HCT116 (cell line): ENCODE results near the gene PTPRO. TPM values are rescaled to one million over a fixed set of nuclear protein-coding genes. Genes with fewer than 3 reads are reported as not detected.

Experiments
- ATAC-seq: fragments of 200-7000 bp; cut with Tn5 transposase; 2 replicates; pipeline ENCODE4 v1.9.1; 2020; ENCODE audit warnings: mild to moderate bottlenecking, moderate library complexity
- BruUV-seq: library from RNA; stranded (reverse); fragments of 400-500 nt; replicated peaks from 2 replicates; lab custom pipeline; 2021; lab: Mats Ljungman, UMichigan
- CTCF ChIA-PET: fragments of 300-600 bp; sonication (Branson Sonifier 250); formaldehyde crosslinking; loops from one replicate; lab custom pipeline; 2021; ENCODE audit warnings: antibody characterized with exemption; lab: Charles Lee
- POLR2A ChIA-PET: fragments of 300-600, 350-600 bp; sonication (Branson Sonifier 250); formaldehyde crosslinking; loops from one replicate; lab custom pipeline; 2021; ENCODE audit warnings: antibody characterized with exemption; lab: Charles Lee
- RAD21 ChIA-PET, 2 experiments: fragments of 300-600 bp; sonication (Branson Sonifier 250); formaldehyde crosslinking; loops; one replicate each; lab custom pipeline; 2023; ENCODE audit warnings: low total read pairs in 2 of 2; ENCODE audit not compliant: uncharacterized antibody in 2 of 2, unreplicated experiment in 2 of 2, low non-redundant PET in 1 of 2; lab: Charles Lee
- DNase-seq: peaks from one replicate; pipeline ENCODE4 v3.0.0-alpha.2; 2010; ENCODE audit warnings: low read depth, low spot score
- H2AFZ ChIP-seq: fragments of 200-600 bp; shearing (Covaris generic), sonication (generic); 2 replicates; pipeline ENCODE4 v1.6.1; 2017; ENCODE audit warnings: low read depth, mixed run types, mixed read lengths, antibody characterized with exemption, low read length; ENCODE audit not compliant: poor library complexity, severe bottlenecking
- H3K27ac ChIP-seq: 2 replicates; pipeline ENCODE4 v1.5.1; 2012; ENCODE audit warnings: low read depth, low read length
- H3K27me3 ChIP-seq: fragments of 200-600 bp; sonication (generic); 2 replicates; pipeline ENCODE4 v1.6.1; 2016; ENCODE audit warnings: mixed run types, low read length, mixed read lengths; ENCODE audit not compliant: insufficient read depth
- H3K36me3 ChIP-seq, 2 experiments: fragments of 200-500 bp in 1 of 2; fragments of 200-600 bp in 1 of 2; sonication (Bioruptor generic) in 1 of 2; sonication (generic) in 1 of 2; 2 replicates each; pipeline versions ENCODE4 v1.5.1 to v1.6.1; 2014 to 2016; ENCODE audit warnings: low read length in 2 of 2, inconsistent platforms in 1 of 2, mixed read lengths in 1 of 2, mixed run types in 1 of 2; ENCODE audit not compliant: insufficient read depth in 2 of 2, control insufficient read depth in 1 of 2
- H3K4me1 ChIP-seq, 2 experiments: fragments of 200-600 bp in 1 of 2; sonication (generic) in 1 of 2; 2 replicates each; pipeline versions ENCODE4 v1.5.1 to v1.6.1; 2012 to 2017; ENCODE audit warnings: low read length in 2 of 2, inconsistent platforms in 1 of 2, mild to moderate bottlenecking in 1 of 2, mixed read lengths in 1 of 2, mixed run types in 1 of 2, moderate library complexity in 1 of 2; ENCODE audit not compliant: insufficient read depth in 2 of 2, control insufficient read depth in 1 of 2
- H3K4me2 ChIP-seq: fragments of 200-600 bp; sonication (generic); 2 replicates; pipeline ENCODE4 v1.6.1; 2017; ENCODE audit warnings: mixed run types, low read length, mixed read lengths
- H3K4me3 ChIP-seq, 2 experiments: fragments of 200-600 bp in 1 of 2; sonication (generic) in 1 of 2; replicated peaks in 1 of 2; 2 replicates each; pipeline ENCODE4 v1.5.1; 2011 to 2016; ENCODE audit warnings: low read length in 2 of 2, control low read depth in 1 of 2, low read depth in 1 of 2, mild to moderate bottlenecking in 1 of 2, mixed read lengths in 1 of 2, mixed run types in 1 of 2
- H3K79me2 ChIP-seq: fragments of 200-600 bp; sonication (generic); 2 replicates; pipeline ENCODE4 v1.6.1; 2017; ENCODE audit warnings: mild to moderate bottlenecking, mixed run types, low read length, moderate library complexity, mixed read lengths; ENCODE audit not compliant: insufficient read depth
- H3K9ac ChIP-seq: fragments of 200-600 bp; sonication (generic); 2 replicates; pipeline ENCODE4 v1.6.1; 2016; ENCODE audit warnings: low read length, mixed read lengths
- H3K9me2 ChIP-seq: fragments of 200-600 bp; sonication (generic), shearing (Covaris generic); 2 replicates; pipeline ENCODE4 v1.6.1; 2017; ENCODE audit warnings: mixed run types, mild to moderate bottlenecking, moderate library complexity; ENCODE audit not compliant: insufficient read depth
- H3K9me3 ChIP-seq, 2 experiments: fragments of 200-500 bp in 1 of 2; fragments of 200-600 bp in 1 of 2; sonication (Bioruptor generic) in 1 of 2; sonication (generic) in 1 of 2; 2 replicates each; pipeline ENCODE4 v1.6.1; 2014 to 2017; ENCODE audit warnings: low read length in 2 of 2, mixed read lengths in 2 of 2, inconsistent platforms in 1 of 2, low read depth in 1 of 2, mild to moderate bottlenecking in 1 of 2, mixed run types in 1 of 2, moderate library complexity in 1 of 2; ENCODE audit not compliant: control insufficient read depth in 1 of 2, insufficient read depth in 1 of 2
- H4K20me1 ChIP-seq: fragments of 200-600 bp; sonication (generic), shearing (Covaris generic); 2 replicates; pipeline ENCODE4 v1.6.1; 2017; ENCODE audit warnings: mixed run types, mild to moderate bottlenecking, moderate library complexity; ENCODE audit not compliant: insufficient read depth
- ATF3 ChIP-seq: IDR thresholded peaks from 2 replicates; pipeline ENCODE4 v1.6.1; 2012
- CBX3 ChIP-seq: IDR thresholded peaks from 2 replicates; pipeline ENCODE4 v1.6.1; 2012; ENCODE audit warnings: low read depth
- EZH2phosphoT487 ChIP-seq: fragments of 200-600 bp; IDR thresholded peaks from 2 replicates; pipeline ENCODE4 v1.6.1; 2018; ENCODE audit warnings: antibody characterized with exemption, borderline replicate concordance
- JUND ChIP-seq: IDR thresholded peaks from 2 replicates; pipeline ENCODE4 v1.6.1; 2012
- MAX ChIP-seq: IDR thresholded peaks from 2 replicates; pipeline ENCODE4 v1.6.1; 2012
- POLR2AphosphoS5 ChIP-seq: IDR thresholded peaks from 2 replicates; pipeline ENCODE4 v1.6.1; 2011; ENCODE audit warnings: mild to moderate bottlenecking, low read depth, low read length, moderate library complexity
- SIN3A ChIP-seq: IDR thresholded peaks from 2 replicates; pipeline ENCODE4 v1.6.1; 2012; ENCODE audit warnings: low read depth
- SP1 ChIP-seq: IDR thresholded peaks from 2 replicates; pipeline ENCODE4 v1.6.1; 2012; ENCODE audit warnings: low read depth
- TCF7L2 ChIP-seq: IDR thresholded peaks from 2 replicates; pipeline ENCODE4 v1.7.0; 2011; ENCODE audit warnings: borderline replicate concordance, inconsistent platforms; ENCODE audit not compliant: insufficient read depth, insufficient read length; ENCODE audit errors: extremely low read depth
- YY1 ChIP-seq: IDR thresholded peaks from 2 replicates; pipeline ENCODE4 v1.6.1; 2011; ENCODE audit warnings: low read length, low read depth, moderate library complexity, mild to moderate bottlenecking; ENCODE audit not compliant: insufficient replicate concordance; ENCODE audit errors: extremely low read depth
- ZFX ChIP-seq: fragments of 450-650 bp; IDR thresholded peaks from 2 replicates; pipeline ENCODE4 v1.6.1; 2017
- intact Hi-C: fragments of 100-400 bp; cut with micrococcal nuclease; formaldehyde crosslinking; loops from 2 replicates; pipeline ENCODE4 v1.10.0; 2022
- total RNA-seq: library from RNA; stranded (reverse); gene quantifications from one replicate; pipeline ENCODE4 v1.2.1, GENCODE V29; 2021; ENCODE audit not compliant: unreplicated experiment

PTPRO gene
- total RNA-seq, 1 experiment from 2014 or later = not detected

- RAD21 ChIA-PET = no interaction called here
Measured at GRCh38 chr12:15393995-15394394, 71.7 kb downstream of the PTPRO start.

DNA sequence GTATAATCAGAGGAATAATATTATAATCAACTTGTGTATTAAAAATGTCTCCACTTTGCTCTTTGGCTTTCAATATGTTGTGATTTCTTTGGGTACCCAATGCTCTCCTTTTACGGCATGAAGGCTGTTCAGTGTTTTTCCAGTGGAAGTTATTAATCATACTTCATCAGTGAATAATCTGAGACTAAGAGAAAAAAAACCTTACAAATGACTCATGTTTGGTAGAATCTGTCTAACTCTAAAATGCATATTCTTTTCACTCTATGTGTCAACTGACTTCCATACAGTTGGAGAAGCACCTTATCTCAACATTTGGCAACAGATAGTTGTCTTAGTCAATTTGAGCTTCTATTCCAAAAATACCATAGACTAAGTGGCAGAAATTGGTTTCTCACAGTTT, 82.2 kb downstream of the PTPRO start:
- Histone ChIP-seq H3K9me3 (no peaks in the 10 kb centered on the region), H3K79me2 (no peaks in the 10 kb centered on the region), H3K9me2 (no peaks in the 10 kb centered on the region), H3K4me3 (no peak overlapping the region), H2AFZ (no peak overlapping the region), H3K27me3 (peaks cover 19% of the 10 kb centered on the region; the same call in 1 of the 2 replicates), H3K9ac (no peak overlapping the region), H4K20me1 (no peaks in the 10 kb centered on the region), H3K27ac (no peak overlapping the region), H3K4me2 (no peak overlapping the region), H3K36me3 (no peaks in the 10 kb centered on the region), H3K4me1 (no peaks in the 10 kb centered on the region)
- no TSS peak for BruUV-seq
- POLR2A ChIA-PET = no interaction called here
- intact Hi-C loops = no loop called here
- RAD21 ChIA-PET = no interaction called here
- no peak for TF ChIP-seq POLR2AphosphoS5
- no peak for TF ChIP-seq MAX
- CTCF ChIA-PET = no interaction called here
- DNase-seq (no peak), ATAC-seq (no peak)

More at GRCh38 chr12:15393995-15394394, 71.7 kb downstream of the PTPRO start:
- no peaks in the 10 kb centered on the region for H3K9me2 ChIP-seq
- DNase-seq (no peak), ATAC-seq (no peak)
- no peaks in the 10 kb centered on the region for H4K20me1 ChIP-seq
- H3K79me2 ChIP-seq = no peaks in the 10 kb centered on the region
- CTCF ChIA-PET = no interaction called here
- no peak overlapping the region for H3K4me2 ChIP-seq
- TF ChIP-seq SIN3A (no peak), ZFX (no peak), ATF3 (no peak), JUND (no peak), YY1 (no peak), EZH2phosphoT487 (no peak), CBX3 (no peak), SP1 (no peak), TCF7L2 (no peak)
- H3K27me3 ChIP-seq = peaks cover 47% of the 10 kb centered on the region
- intact Hi-C loops = no loop called here
- no peak overlapping the region for H3K27ac ChIP-seq
- H3K36me3 ChIP-seq = no peaks in the 10 kb centered on the region
- POLR2A ChIA-PET = no interaction called here
- H3K4me3 ChIP-seq = no peak overlapping the region
- no peak overlapping the region for H3K9ac ChIP-seq
- no peaks in the 10 kb centered on the region for H3K4me1 ChIP-seq
- H3K9me3 ChIP-seq = no peaks in the 10 kb centered on the region
- BruUV-seq = no TSS peak
- no peak overlapping the region for H2AFZ ChIP-seq
